Nephron (organoid): ENCODE data around the gene PTPN2.

ENCODE experiments used
- H3K27ac Mint-ChIP-seq, 3 experiments: 2 replicates each; pipeline ENCODE4 v1.8.0; 2020; ENCODE audit warnings: mixed read lengths in 3 of 3, mild to moderate bottlenecking in 2 of 3, moderate library complexity in 1 of 3
- H3K27me3 Mint-ChIP-seq: 2 replicates; pipeline ENCODE4 v1.8.0; 2021; ENCODE audit warnings: low read depth, mild to moderate bottlenecking, moderate library complexity, mixed read lengths
- H3K36me3 Mint-ChIP-seq: 2 replicates; pipeline ENCODE4 v1.8.0; 2020; ENCODE audit warnings: low read depth, mixed read lengths
- H3K4me1 Mint-ChIP-seq: 2 replicates; pipeline ENCODE4 v1.8.0; 2020; ENCODE audit warnings: mixed read lengths
- H3K4me3 Mint-ChIP-seq, 3 experiments: 2 replicates each; pipeline ENCODE4 v1.8.0; 2020; ENCODE audit warnings: mild to moderate bottlenecking in 3 of 3, mixed read lengths in 3 of 3, moderate library complexity in 2 of 3
- H3K9me3 Mint-ChIP-seq: 2 replicates; pipeline ENCODE4 v1.8.0; 2020; ENCODE audit warnings: mixed read lengths
- TF ChIP-seq, protein P1 (sequence below), 3 experiments: fragments of 200-600 bp; sonication (generic); IDR thresholded peaks; one replicate each; pipeline ENCODE4 v1.5.0; 2021; ENCODE audit warnings: antibody characterized with exemption in 3 of 3; ENCODE audit not compliant: unreplicated experiment in 3 of 3

The PTPN2 gene

DNA sequence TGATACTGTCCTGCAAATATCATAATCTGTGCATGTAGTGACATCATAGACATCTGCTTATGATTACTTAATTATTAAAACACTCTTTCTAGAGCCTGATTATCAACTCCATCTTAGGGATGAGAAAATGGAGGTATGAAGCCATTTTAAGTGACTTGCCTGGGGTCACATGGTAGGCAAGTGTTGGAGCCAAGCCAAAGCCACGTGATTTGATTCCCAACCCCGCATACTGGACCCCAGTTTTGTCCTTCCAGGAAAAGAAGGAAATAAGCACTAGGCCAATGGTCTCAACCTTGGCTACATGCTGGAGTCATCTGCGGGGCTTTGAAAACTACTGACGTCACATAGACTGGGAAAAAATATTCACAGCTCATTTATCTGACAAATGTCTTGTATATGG lies 44.2 kb upstream of the PTPN2 start:
- no peak overlapping the region for H3K27ac Mint-ChIP-seq
- peaks cover 10% of the 10 kb centered on the region for H3K4me1 Mint-ChIP-seq
- no peaks in the 10 kb centered on the region for H3K36me3 Mint-ChIP-seq
- H3K9me3 Mint-ChIP-seq = no peaks in the 10 kb centered on the region
- no peaks in the 10 kb centered on the region for H3K27me3 Mint-ChIP-seq
- H3K4me3 Mint-ChIP-seq = no peak overlapping the region
- TF ChIP-seq, protein P1, sequence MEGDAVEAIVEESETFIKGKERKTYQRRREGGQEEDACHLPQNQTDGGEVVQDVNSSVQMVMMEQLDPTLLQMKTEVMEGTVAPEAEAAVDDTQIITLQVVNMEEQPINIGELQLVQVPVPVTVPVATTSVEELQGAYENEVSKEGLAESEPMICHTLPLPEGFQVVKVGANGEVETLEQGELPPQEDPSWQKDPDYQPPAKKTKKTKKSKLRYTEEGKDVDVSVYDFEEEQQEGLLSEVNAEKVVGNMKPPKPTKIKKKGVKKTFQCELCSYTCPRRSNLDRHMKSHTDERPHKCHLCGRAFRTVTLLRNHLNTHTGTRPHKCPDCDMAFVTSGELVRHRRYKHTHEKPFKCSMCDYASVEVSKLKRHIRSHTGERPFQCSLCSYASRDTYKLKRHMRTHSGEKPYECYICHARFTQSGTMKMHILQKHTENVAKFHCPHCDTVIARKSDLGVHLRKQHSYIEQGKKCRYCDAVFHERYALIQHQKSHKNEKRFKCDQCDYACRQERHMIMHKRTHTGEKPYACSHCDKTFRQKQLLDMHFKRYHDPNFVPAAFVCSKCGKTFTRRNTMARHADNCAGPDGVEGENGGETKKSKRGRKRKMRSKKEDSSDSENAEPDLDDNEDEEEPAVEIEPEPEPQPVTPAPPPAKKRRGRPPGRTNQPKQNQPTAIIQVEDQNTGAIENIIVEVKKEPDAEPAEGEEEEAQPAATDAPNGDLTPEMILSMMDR (IDR thresholded peaks at IDR 0.05; ENCODE audit: unreplicated experiment in 3 of 3) = no peak

DNA sequence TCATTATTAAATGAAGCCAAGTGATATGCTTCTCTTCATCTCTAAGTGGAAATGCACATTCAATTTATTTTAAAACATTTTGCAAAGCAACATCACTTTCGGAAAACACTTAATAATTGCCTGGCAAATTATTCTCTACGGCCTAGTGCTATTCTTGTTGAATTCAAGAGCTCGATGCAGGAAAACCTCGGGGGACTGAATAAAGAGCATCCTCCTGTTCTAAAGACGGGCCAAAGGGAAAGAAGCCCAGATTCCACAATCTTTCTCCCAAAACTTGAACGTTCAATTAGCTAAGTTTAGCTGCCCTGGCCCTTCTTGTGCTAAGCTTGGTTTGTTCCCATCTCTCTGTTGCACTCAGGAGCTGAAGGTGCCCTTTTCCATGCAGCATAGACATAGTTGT lies 40.6 kb upstream of the PTPN2 start:
- Mint-ChIP-seq H3K4me3 (no peak overlapping the region), H3K36me3 (no peaks in the 10 kb centered on the region), H3K9me3 (no peaks in the 10 kb centered on the region), H3K27ac (no peak overlapping the region), H3K4me1 (peaks cover 10% of the 10 kb centered on the region), H3K27me3 (peaks cover 4% of the 10 kb centered on the region)
- TF ChIP-seq, protein P1 (IDR thresholded peaks at IDR 0.05; ENCODE audit: unreplicated experiment in 3 of 3) = no peak

DNA sequence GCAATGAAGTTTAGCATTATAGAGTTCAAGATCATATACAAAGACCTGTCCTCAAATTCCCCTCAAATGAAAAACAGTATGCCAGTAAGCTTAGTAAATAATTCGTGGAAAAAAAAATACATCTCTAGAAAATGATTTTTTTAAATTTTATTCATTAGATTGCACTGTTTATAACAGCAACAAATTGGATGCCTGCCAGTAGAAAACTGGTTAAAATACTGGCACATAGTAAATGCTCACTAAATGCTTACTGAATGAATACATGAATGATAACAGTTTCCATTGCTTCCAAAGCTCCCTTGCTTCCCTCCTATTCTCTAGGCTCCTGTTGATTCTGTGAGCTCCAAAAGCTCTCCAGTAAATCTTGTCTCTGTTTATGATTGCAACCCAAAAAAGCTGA lies 38.2 kb upstream of the PTPN2 start:
- Mint-ChIP-seq H3K4me3 (no peak overlapping the region), H3K36me3 (no peaks in the 10 kb centered on the region), H3K27me3 (peaks cover 4% of the 10 kb centered on the region), H3K4me1 (peaks cover 10% of the 10 kb centered on the region), H3K27ac (no peak overlapping the region), H3K9me3 (no peaks in the 10 kb centered on the region)
- TF ChIP-seq, protein P1 (IDR thresholded peaks at IDR 0.05; ENCODE audit: unreplicated experiment in 3 of 3) = no peak

DNA sequence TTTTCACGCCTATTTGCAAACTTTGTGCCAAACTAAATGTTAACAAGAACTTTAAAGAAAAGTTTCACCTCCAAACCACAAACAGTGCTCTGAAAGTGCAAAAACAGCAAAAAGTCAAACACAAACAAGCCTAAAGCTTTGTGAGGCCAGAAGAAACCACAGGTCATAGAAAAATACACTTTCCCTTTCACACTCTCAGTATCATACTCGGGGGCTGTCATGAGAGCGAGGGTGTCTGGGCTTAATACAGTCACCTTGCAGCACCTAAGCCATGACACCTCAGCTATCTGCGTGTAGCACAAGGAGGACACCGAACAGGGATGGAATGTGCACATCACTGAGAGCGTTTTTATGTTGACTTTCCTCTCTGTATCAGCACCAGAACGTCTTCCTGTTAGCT lies 37.1 kb upstream of the PTPN2 start:
- Mint-ChIP-seq H3K4me3 (no peak overlapping the region), H3K4me1 (peaks cover 10% of the 10 kb centered on the region), H3K36me3 (no peaks in the 10 kb centered on the region), H3K9me3 (no peaks in the 10 kb centered on the region), H3K27ac (no peak overlapping the region), H3K27me3 (peaks cover 4% of the 10 kb centered on the region)
- TF ChIP-seq, protein P1 (IDR thresholded peaks at IDR 0.05; ENCODE audit: unreplicated experiment in 3 of 3) = no peak

DNA sequence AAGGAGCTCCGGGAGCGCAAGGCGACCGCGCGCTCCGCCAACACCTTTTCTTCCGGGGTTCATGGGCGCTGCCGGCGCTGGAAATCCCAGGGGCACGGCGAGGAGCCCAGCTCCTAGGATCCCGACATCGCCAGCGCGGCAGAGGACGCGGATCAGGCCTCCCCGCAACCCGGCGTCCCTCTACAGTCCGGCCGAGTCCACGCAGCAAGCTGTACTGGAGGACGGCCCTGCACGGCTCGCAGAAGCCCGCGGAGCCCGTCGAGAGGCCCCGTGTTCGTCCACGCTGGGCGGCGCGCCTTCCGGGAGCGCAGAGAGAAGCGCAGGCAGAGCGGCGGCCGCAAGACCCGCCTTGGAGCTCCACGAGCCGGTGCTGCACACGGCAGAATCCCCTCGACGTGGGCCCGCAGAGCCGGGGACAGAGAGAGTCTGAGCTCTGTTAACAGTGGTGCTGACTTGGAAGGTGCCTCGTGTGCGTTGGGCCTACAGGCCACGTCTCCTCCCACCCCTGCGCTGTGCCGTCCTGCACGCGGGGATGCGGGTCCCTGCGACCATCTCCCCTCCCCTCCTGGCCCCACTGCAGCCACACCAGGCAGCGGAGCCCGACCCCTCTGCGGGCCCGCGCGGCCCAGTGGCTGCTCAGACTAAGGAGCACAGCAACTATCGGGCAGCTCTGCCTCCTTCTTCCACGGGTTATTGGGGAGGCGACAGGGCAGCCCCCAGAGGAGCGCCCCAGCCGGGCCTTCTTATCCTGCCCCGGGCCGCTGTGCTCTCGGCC lies 28.1 kb upstream of the PTPN2 start:
- peaks cover 11% of the 10 kb centered on the region for H3K4me1 Mint-ChIP-seq
- H3K36me3 Mint-ChIP-seq = no peaks in the 10 kb centered on the region
- peaks cover 5% of the 10 kb centered on the region for H3K9me3 Mint-ChIP-seq
- TF ChIP-seq, protein P1 (IDR thresholded peaks at IDR 0.05; ENCODE audit: unreplicated experiment in 3 of 3) = no peak
- no peak overlapping the region for H3K27ac Mint-ChIP-seq
- H3K4me3 Mint-ChIP-seq = no peak overlapping the region
- no peaks in the 10 kb centered on the region for H3K27me3 Mint-ChIP-seq
